ENCODE data around the gene IL27RA. TPM values are rescaled to one million over a fixed set of nuclear protein-coding genes. Genes with fewer than 3 reads are reported as not detected.
"Not testable (repeated sequence)": the region's sequence is repeated elsewhere in the genome, so short reads cannot be mapped to it uniquely, and the experiment has no call there.

The IL27RA gene
- total RNA-seq, 1 experiment from 2014 or later, result 2.0 TPM

DNA sequence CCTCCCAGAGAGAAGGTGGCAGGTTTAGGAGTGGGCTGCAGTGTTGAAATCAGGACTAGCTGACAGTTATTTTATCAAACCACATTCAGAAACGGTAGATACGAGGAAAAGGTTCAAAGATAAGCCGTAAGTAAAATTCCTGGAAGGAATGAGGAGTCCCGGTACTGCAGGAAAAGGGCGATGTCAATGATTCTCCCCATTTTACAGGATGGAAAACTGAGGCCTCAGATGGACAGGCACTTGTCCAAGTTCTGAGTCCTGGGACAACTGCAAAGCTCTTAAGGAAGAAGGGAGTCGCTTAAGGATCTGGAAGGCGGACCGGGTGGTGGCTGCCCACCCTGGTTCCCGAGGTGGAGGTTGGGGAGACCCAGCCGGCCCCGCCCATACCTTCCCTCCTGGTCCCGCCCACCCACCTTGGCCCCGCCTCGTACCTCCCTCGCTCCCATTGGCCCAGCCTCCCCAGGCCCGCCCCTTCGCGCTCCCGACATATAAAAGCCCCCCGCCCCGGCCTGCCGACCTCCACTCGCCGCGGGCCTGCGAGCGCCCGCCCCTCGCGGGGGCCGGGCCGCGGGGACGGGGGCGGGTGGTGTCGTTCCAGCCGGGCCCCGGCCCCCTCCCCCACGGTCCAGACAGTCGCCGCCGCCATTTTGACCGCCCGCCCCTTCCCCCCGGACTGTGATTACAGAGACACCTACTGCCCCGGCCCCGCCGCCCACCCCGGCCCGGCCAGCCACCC, 26.0 kb upstream of the IL27RA start:
- peak; percentile 43 to 89 for DNase-seq (ENCODE audit: low read depth in 1 of 2, low spot score in 2 of 2)
- Histone ChIP-seq H3K27ac (peak overlapping the region; percentile 89), H3K4me3 (peak overlapping the region; percentile 61), H3K4me1 (replicated peaks) (peaks cover 8% of the 10 kb centered on the region), H3K9me3 (replicated peaks) (no peaks in the 10 kb centered on the region), H3K27me3 (replicated peaks) (no peaks in the 10 kb centered on the region), H3K36me3 (no peaks in the 10 kb centered on the region)

GRCh38 chr19:14006085-14006765, 25.3 kb upstream of the IL27RA start, which contains the start of gene RFX1:
RFX1 (minus strand) TSS chr19:14006320; CDS start chr19:13993843, 12,477 bp downstream.
- H3K4me3 ChIP-seq, result peak within 1 kb of the TSS; percentile 61
- peaks cover 8% of the 10 kb centered on the region for H3K4me1 ChIP-seq (replicated peaks)
- peak; percentile 99 for DNase-seq (ENCODE audit: low read depth in 1 of 2, low spot score in 2 of 2)
- H3K36me3 ChIP-seq, result no peaks in the 10 kb centered on the region
- H3K27ac ChIP-seq, result peak within 1 kb of the TSS; percentile 89
- H3K9me3 ChIP-seq (replicated peaks), result no peaks in the 10 kb centered on the region
- H3K27me3 ChIP-seq (replicated peaks), result no peaks in the 10 kb centered on the region

- Histone ChIP-seq H3K4me3 (peak overlapping the region; percentile 61), H3K27ac (peak overlapping the region; percentile 89), H3K4me1 (replicated peaks) (peaks cover 8% of the 10 kb centered on the region), H3K36me3 (no peaks in the 10 kb centered on the region), H3K9me3 (replicated peaks) (no peaks in the 10 kb centered on the region), H3K27me3 (replicated peaks) (no peaks in the 10 kb centered on the region)
- peak in 1 of 2 experiments; percentile 98 for DNase-seq (ENCODE audit: low read depth in 1 of 2, low spot score in 2 of 2)
Measured at GRCh38 chr19:14006766-14007562, 24.6 kb upstream of the IL27RA start.

DNA sequence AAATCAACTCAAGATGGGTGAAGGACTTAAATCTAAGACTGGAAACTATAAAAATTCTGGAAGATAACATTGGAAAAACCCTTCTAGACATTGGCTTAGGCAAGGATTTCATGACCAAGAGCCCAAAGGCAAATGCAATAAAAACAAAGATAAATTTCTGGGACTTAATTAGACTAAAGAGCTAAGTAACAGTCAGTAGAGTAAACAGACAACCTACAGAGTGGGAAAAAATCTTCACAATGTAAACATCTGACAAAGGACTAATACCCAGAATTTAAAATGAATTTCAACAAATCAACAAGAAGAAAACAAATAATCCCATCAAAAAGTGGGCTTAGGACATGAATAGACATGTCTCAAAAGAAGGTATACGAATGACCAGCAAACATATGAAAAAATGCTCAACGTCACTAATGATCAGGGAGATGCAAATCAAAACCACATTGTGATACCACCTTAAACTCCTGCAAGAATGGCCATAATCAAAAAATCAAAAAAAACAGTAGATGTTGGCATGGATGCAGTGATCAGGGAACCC, 19.1 kb upstream of the IL27RA start:
- no peak overlapping the region for H3K4me3 ChIP-seq
- H3K4me1 ChIP-seq (replicated peaks), result no peaks in the 10 kb centered on the region
- no peak overlapping the region for H3K27ac ChIP-seq
- no peaks in the 10 kb centered on the region for H3K27me3 ChIP-seq (replicated peaks)
- no peaks in the 10 kb centered on the region for H3K36me3 ChIP-seq
- H3K9me3 ChIP-seq (replicated peaks), result no peaks in the 10 kb centered on the region
- DNase-seq (ENCODE audit: low read depth in 1 of 2, low spot score in 2 of 2), result no peak

DNA sequence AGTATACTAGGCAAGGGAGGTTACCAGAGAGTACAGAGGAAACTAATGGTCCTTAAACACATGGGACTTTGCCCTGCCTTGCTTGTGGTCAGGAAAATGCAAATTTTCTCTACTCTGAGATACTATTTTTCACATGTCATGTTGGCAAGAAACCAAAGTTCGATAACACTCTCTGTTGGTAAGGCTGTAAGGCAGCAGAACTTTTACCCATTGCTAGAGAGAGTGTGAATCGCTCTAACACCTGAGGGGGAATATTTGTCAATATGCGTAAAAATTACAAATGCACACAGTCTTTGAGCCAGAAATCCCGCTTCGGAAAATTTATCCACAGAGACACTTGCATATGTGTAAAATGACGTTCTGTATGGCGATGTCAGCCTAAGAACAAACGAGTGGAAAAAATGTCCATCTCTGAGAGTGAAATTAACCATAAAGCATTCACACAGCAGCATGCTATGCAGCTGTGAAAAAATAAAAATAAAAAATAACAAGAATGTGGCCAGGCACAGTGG, 16.0 kb upstream of the IL27RA start:
- no peaks in the 10 kb centered on the region for H3K36me3 ChIP-seq
- H3K4me3 ChIP-seq, result no peak overlapping the region

DNA sequence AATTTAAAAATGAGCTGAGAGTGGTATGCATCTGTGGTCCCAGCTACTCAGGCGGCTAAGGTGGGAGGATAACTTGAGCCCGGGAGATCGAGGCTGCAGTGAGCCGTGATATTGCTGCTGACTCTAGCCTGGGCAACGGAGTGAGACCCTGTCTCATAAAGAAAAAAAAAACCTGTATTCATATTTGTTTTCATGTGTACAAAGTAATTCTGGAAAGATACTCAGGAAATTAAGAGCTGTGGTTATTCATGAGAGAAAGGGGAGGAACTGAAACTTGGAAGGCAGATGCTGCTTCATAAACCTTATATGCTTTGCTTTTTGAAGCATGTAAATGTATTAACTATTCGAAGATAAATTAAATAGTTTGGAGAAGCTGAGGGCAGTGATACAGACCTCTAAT, 12.5 kb upstream of the IL27RA start:
- Histone ChIP-seq H3K4me3 (no peak overlapping the region), H3K36me3 (no peaks in the 10 kb centered on the region), H3K9me3 (replicated peaks) (no peaks in the 10 kb centered on the region), H3K27ac (no peak overlapping the region), H3K27me3 (replicated peaks) (no peaks in the 10 kb centered on the region), H3K4me1 (replicated peaks) (no peaks in the 10 kb centered on the region)
- DNase-seq (ENCODE audit: low read depth in 1 of 2, low spot score in 2 of 2), result no peak

More for the DNA sequence above, 16.0 kb upstream of the IL27RA start:
- Histone ChIP-seq H3K4me1 (replicated peaks) (no peaks in the 10 kb centered on the region), H3K27me3 (replicated peaks) (no peaks in the 10 kb centered on the region), H3K27ac (no peak overlapping the region), H3K9me3 (replicated peaks) (no peaks in the 10 kb centered on the region)
- DNase-seq (ENCODE audit: low read depth in 1 of 2, low spot score in 2 of 2), result no peak

DNA sequence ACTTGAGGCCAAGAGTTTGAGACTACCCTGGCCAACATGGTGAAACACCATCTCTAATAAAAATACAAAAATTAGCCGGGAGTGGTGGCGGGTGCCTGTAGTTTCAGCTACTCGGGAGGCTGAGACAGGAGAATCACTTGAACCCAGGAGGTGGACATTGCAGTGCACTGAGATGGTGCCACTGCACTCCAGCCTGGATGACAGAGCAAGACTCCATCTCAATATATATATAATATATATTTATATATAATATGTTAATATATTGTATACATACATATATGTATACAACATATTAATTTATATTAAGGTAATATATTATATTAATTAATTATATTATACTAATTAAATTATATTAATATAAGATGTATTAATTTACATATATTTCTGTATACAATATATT, 11.8 kb upstream of the IL27RA start:
- DNase-seq (ENCODE audit: low read depth in 1 of 2, low spot score in 2 of 2); H3K4me3 ChIP-seq; H3K27ac ChIP-seq; H3K9me3 ChIP-seq (replicated peaks); H3K36me3 ChIP-seq; H3K4me1 ChIP-seq (replicated peaks); H3K27me3 ChIP-seq (replicated peaks): not testable (repeated sequence)

DNA sequence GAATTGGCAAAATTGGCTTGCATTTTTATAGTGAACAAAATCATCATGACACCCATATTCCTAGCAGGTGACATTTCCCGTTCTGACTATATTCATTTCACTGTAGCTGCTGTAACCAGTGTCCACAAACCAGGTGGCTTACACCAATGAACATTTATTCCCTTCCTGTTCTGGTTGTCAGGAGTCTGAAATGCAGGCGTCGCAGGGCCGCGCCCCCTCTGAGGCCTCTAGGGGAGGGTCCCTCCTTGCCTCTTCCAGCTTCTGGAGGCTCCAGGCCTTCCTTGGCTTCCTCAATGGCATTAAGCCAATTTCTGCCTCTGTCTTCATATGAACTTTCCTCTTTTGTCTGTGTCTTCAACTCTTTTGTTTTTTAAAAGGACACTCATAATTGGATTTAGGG, 10.1 kb upstream of the IL27RA start:
- no peak overlapping the region for H3K4me3 ChIP-seq
- no peaks in the 10 kb centered on the region for H3K9me3 ChIP-seq (replicated peaks)
- H3K27ac ChIP-seq, result no peak overlapping the region
- no peaks in the 10 kb centered on the region for H3K36me3 ChIP-seq
- DNase-seq (ENCODE audit: low read depth in 1 of 2, low spot score in 2 of 2), result no peak
- H3K4me1 ChIP-seq (replicated peaks), result no peaks in the 10 kb centered on the region
- no peaks in the 10 kb centered on the region for H3K27me3 ChIP-seq (replicated peaks)

- H3K4me1 ChIP-seq (replicated peaks), result no peaks in the 10 kb centered on the region
- DNase-seq (ENCODE audit: low read depth in 1 of 2, low spot score in 2 of 2), result no peak
- no peaks in the 10 kb centered on the region for H3K9me3 ChIP-seq (replicated peaks)
- H3K36me3 ChIP-seq, result no peaks in the 10 kb centered on the region
- H3K27me3 ChIP-seq (replicated peaks), result no peaks in the 10 kb centered on the region
- H3K27ac ChIP-seq, result no peak overlapping the region
- no peak overlapping the region for H3K4me3 ChIP-seq
Measured at GRCh38 chr19:14022469-14022868, 9.1 kb upstream of the IL27RA start.

DNA sequence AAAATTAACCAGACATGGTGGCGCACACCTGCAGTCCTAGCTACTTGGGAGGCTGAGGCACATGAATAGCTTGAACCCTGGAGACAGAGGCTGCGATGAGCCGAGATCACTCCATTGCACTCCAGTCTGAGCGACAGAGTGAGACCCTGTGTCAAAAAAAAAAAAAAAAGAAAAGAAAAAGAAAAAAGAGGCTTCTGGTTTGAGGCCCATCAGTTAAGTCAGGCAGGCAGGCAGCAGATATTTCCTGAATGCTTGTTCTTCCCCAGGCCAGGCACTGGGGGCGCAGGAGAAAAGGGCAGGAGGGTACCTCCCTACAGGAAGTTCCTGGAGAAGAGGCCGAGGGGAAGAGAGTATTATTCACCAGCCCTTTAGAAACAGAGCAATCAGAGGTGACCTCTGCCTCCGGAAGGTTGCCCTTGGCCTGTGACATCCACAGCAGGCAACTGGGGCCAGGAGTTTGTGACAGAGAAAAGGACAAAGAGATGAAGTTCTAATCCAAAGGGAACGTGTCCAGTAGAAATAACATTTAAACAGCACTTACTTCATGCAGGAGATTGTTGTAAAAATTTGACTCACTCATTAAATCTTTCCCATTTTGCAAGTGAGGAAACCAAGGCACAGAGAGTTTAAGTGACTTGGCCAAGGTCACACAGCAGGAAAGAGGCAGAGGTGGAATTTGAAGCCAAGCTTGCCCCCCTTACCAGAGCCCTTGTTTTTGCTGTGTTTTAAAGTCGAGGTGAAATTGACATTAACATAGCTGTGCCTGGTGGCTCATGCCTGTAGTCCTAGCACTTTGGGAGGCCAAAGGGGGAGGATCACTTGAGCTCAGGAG, 7.9 kb upstream of the IL27RA start:
- no peaks in the 10 kb centered on the region for H3K27me3 ChIP-seq (replicated peaks)
- no peak overlapping the region for H3K27ac ChIP-seq
- no peak for DNase-seq (ENCODE audit: low read depth in 1 of 2, low spot score in 2 of 2)
- H3K36me3 ChIP-seq, result no peaks in the 10 kb centered on the region
- no peaks in the 10 kb centered on the region for H3K4me1 ChIP-seq (replicated peaks)
- no peaks in the 10 kb centered on the region for H3K9me3 ChIP-seq (replicated peaks)
- H3K4me3 ChIP-seq, result no peak overlapping the region

- H3K4me1 ChIP-seq (replicated peaks); H3K4me3 ChIP-seq; H3K36me3 ChIP-seq; H3K27me3 ChIP-seq (replicated peaks); H3K9me3 ChIP-seq (replicated peaks); H3K27ac ChIP-seq; DNase-seq (ENCODE audit: low read depth in 1 of 2, low spot score in 2 of 2): not testable (repeated sequence)
Measured at GRCh38 chr19:14026652-14027192, 4.8 kb upstream of the IL27RA start.

DNA sequence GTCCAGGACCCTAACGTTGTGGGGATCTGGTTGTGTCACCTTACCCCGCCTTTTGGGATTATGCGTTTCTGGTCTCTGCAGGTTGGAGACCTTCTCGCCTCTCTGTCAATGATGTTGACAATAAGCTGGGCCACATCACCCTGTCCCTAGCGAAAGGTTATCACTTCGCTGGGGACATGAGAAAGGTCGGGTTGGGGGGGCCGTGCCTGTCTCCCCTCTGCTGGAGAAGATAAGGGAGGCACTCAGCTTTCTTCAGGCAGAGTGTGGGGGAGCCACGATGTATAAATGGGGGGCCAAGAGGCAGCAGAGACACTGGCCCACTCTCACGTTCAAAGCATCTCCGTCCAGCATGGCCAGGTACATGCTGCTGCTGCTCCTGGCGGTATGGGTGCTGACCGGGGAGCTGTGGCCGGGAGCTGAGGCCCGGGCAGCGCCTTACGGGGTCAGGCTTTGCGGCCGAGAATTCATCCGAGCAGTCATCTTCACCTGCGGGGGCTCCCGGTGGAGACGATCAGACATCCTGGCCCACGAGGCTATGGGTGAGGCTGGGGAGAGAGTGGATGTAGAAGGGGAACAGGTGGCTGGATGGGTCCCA, 3.6 kb upstream of the IL27RA start, which contains the start of gene RLN3:
TSS of gene RLN3 (plus strand) at position 293 of the 595 bp plus-strand sequence. CDS start at position 350, 57 bp downstream.
- no peaks in the 10 kb centered on the region for H3K36me3 ChIP-seq
- DNase-seq (ENCODE audit: low read depth in 1 of 2, low spot score in 2 of 2), result no peak
- no peaks in the 10 kb centered on the region for H3K27me3 ChIP-seq (replicated peaks)
- H3K4me3 ChIP-seq, result no peak within 1 kb of the TSS
- peaks cover 8% of the 10 kb centered on the region for H3K4me1 ChIP-seq (replicated peaks)
- H3K27ac ChIP-seq, result no peak within 1 kb of the TSS
- no peaks in the 10 kb centered on the region for H3K9me3 ChIP-seq (replicated peaks)

Data from SJSA1 (cell line).